HG03139 (cell line): ENCODE results near the gene CTDSPL.

Source experiments
- ATAC-seq: cut with Tn5 transposase; IDR thresholded peaks from one replicate; pipeline ENCODE4 v1.9.1; 2021; ENCODE audit not compliant: unreplicated experiment

CTDSPL gene

DNA sequence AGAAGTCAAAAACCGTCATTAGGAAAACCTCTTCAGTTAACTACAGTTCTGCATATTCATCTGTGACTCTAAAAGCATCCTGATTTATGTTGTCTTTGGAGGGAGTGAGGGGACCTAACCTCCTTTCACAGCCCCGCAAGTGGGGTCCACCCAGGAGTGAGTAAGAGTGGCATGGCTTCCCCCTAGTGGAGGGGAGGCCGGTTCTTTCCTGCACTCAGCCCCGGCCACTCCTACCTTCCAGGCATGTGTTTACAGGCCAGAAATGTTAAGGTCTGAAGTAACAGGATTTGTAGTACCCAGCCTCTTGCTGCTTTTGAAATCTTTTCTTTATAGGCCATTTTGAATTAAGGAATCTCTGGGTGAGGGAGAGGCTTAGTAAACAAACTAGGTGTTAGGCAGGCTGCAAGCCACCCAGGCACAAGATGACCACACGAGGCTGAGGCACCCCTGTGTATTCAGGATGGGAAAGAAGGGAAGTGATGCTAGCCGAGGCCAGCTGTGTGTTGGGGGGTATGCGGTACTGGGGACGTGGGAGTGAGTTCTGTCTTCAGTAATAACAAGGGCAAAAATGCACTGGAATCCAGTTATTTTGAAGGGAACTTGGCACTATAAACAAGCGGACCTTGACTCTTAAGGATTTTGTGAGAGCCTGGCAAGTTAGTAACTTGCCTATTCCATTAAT, 50.5 kb downstream of the CTDSPL start:
- no peak for ATAC-seq

DNA sequence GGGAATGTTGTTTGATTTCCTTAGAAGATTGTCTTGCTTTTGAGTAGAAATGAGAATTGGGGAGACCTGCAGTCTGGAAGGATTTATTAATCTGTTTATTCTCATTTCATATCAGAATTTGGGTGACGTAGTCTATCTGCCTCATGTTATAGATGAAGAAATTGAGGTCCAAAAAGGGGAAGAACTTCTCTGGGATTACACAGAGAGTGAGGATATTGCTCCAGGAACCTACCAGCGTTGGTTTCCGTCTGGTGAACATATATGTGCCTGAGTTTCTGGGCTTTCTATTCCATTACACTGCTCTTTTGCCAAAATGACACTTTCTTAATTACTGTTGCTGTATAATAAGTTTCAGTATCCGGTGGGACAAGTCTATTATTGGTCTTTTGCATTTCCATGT, 51.8 kb downstream of the CTDSPL start:
- no peak for ATAC-seq

DNA sequence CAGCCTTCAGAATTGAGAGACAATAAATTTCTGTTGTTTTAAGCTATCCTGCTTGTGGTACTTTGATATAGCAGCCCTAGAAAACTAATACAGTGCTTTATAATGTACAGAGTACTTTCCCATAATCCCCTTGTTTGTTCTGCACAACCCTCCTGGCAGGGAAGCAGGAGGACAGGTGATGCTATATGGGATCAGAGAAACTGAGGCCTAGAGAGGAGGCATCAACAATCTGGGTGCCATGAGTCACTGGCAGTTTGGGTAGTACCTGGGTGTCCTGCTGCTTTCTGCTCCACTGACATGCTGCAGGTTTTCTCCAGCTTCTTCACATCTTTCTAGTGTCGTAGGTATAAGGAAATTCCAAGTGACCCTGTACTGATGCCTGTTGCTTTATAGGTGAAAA, 55.0 kb downstream of the CTDSPL start:
- ATAC-seq = no peak

DNA sequence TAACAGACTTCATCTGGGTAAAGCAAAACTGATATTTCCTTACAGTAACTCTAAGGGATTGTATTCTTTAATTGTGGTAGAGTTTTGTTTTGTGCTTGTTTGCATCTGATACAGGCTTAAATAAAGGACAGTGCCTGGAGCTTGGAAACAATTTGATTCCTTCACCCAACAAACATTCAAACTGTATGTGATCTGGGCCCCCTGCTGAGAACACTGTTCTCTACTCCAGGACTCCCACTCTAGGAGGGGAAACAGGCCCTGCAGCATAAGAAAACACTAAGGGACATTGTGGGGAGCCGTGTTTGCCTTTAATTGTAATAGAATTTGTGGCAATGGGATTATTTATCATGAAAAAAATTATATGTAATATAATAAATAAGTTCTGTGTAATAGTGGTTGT, 56.9 kb downstream of the CTDSPL start:
- no peak for ATAC-seq

DNA sequence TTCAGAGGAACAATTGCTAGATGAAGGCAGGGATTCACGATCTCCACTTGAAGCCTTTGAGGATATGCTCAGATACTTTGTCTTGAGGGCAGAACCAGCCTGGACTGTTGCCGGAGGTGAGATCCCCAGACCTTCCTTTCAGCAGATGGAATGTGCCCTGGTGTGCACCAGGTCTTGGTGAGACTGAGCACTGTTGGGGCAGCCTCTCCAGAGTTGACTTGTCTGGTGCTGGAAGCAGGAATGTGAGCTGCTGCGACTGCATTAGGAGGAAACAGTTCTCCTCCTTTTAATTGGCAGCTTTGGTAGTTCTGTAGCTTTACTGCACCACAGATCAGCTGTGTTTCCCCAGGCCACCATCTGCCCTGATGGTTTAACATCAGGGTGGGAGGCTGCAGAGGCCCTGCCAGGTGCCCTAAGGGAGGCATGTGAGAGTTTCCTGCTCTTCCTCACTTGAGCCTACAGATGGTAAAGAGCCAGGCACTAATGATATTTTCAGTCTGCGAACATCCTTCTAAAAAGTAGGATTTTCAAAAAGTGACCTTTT, 58.5 kb downstream of the CTDSPL start:
- no peak for ATAC-seq

DNA sequence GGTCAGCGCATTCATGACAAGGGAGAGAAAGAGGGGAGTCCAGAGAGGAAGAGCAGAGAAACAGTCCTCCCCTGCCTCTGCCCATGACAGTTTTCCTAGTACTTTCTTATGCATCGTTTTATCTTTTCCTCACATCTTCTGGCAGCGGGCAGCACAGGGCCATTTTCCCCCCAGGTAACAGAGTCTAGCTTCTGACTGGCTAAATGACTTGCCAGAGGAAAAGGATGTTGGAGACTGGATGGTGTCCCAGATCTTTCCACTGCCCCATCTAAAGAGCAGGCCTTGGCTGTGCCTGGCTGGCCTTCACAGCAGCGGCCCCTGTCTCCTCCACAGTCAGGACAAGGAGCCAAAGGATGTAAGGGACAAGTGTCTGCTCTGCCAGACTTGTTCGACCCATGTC, 59.3 kb downstream of the CTDSPL start:
- ATAC-seq = no peak

DNA sequence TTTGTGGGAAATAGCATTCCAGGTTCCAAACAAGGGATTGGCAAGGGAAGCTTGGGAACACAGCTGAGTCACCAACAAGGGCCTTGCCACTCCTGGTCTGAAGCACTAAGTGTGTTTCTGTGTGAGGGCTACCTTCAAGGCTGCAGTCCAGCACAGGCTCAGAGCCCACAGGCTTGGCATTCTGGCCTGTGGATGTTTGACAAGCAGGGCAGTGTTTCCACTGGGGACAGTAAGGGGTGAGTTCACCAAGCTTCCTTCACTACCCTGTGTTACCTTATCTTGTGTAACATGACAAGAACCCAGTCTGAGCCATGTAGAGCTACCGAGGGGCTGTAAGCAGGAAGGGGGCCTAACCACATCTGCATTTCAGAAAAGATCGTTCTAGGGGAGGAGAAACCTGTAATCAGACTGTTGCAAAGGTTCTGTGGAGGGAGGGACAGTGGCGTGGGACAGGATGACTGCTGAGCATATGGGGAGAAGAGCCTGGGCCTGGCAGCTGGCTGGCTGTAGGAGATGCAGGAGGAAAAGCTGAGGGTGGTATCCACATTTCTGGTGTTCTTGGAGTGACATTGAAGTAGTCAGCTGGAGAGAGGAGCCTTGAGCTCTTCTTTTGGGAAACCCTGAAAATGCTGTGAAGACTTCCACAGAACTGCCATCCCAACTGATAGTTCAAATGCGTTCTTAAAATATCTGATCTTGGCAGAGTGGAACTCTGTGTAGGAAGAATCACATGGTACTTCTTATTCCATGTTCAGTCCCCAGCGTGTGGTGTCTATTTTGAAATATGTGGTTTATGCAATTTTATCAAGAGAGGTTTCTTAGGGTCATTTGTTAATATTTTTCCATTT, 61.3 kb downstream of the CTDSPL start:
- ATAC-seq = no peak

DNA sequence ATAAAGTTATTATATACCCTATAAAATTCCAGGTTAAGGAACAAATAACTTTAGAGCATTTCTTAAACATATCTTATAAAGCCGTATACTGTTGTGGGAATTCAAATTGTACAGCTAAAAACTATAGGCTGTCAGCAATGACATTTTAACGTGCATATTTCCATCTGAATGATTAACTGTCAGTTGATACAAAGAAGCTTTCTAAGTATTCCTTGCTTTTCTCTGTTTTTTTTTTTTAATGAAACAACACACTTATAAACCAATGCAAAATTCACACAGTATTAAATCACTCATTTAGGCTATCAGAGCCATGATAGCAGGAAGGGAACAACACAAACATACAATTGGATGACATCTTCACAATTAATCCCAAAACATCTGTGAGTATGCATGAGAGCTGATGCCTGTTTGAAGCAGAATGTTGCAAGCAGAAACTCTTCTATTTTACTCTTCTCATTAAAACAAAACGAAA, 61.9 kb downstream of the CTDSPL start:
- ATAC-seq = no peak

DNA sequence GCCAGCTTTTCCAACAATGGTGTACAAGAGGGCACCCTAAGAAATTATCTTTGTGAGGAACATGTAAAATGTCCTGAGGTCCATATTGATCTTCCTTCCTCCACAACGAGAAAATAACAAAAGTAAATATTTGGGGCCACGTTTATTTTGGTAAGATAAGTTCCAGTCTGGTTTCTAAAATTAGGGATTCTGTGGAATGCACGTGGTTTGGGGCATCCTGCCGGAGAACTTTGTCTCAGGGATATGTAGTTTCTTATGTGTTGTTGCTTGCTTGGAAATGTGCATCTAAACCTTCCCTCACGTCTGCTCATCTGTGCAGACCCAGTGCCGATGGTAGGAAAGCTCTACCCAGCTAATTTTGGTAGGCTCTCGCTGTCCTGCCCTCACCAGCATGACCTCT, 62.8 kb downstream of the CTDSPL start:
- no peak for ATAC-seq

DNA sequence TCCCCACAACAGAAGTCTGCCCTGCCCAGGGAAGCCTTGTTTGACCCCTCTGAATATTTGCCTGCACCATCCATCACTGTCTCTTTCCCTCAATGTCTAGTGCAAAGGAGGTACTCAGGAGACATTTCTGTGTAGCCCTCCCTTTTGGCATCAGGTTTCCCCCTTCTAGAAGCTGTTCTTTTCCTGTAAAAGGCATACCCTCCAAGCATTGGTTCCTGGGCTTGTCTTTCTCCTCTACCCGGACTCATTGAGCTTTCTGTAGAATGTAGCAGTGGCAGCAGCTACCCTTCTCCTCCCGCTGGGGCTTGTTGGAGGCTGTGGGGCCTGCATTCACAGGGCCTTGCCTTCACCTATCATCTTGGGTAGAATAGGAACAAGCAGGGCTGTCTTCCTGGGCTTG, 63.5 kb downstream of the CTDSPL start:
- no peak for ATAC-seq

DNA sequence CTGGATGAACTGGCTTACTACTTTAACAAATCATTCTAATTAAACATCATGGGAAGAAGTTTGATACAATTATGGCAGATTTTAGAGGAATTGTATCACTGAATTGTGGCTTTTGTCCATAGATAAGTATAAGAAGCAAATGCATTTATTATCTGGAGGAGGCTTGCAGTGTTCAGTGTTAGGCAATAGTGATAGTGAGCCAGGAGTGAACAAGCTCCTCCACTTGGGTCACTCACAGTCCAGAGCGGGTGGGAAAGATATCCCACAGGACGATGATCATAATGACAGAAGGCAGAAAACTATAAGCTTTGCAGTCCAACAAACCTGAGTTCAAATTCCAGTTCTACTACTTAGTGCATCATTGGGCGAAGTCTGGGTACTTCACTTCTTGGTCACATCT, 64.9 kb downstream of the CTDSPL start:
- ATAC-seq = no peak

DNA sequence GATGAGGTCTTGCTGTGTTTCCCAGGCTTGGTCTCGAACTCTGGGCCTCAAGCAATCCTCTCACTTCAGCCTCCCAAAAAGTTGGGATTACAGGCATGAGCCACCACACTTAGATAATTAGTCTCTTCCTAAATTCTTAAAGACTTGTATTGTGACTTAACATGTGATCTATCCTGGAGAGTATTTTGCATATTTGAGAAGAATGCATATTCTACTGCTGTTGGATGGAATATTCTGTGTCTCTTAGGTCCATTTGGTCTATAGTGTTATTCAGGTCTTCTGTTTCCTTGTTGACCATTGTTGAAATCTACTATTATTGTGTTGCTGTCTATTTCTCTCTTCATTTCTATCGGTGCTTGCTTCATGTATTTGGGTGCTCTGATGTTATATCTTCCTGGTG, 68.8 kb downstream of the CTDSPL start:
- no peak for ATAC-seq

DNA sequence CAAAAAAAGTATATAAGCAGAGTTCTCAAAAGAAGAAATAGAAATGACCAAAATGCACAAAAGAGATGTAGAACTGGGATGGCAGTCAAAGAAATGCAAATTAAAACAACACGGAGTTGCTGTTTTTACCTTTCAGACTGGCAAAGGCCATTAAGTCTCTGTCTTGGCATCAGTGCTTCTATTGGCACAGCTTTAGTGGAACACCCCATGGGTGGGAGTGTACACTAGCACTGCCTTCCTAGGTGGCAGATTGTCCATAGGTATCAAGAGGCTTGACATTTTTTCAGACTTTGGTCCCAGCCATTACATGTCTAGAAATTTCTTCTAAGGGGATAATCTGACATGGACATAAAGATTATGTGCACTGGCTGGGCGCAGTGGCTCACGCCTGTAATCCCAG, 70.8 kb downstream of the CTDSPL start:
- ATAC-seq = no peak

DNA sequence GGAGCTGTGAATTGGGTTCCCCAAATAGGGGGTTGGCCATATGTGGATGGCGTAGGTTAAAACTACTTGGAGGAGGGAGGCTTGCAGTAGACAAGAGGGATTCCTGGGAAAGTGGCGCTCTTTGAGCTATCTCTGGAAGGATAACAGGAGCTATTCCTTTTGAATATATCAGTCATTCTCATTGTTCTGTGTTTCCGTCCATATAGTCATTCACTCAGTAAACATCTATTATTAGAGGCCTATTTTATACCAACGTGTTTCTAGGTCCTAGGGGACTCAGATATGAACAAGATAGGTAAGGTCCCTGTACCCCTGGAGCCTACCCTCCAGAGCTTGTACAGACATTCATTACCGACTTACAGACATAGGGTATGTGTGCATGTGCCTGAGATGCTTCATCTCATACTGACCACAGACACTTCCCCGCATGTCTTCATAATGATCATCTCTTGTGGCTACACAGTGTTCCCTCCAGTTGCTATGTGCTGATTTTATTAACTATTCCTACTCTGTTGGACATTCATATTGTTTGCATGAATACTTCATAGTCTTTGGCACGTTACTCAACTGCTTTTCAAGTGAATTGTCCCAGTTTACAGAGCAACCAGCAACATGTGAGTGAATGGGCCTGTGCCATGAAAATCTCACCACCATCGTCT, 73.1 kb downstream of the CTDSPL start:
- ATAC-seq = no peak

DNA sequence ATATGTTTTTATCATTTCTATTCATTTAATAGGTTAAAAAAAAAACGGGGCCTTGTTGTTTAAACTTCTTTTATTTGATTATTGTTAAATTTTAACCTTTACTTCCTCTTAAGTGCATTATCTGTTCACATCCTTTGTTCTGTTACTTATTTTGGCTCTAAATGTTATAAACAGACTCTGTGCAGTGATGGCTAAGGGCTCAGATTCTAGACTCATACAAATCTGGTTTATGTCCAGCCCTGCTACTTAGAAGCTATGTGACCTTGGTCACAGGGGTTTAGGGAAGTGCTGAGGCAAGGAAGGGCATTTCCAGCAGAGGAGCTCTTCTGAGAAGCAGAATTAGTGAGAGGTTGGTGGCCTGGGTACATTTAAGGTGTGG, 73.6 kb downstream of the CTDSPL start:
- ATAC-seq = no peak

DNA sequence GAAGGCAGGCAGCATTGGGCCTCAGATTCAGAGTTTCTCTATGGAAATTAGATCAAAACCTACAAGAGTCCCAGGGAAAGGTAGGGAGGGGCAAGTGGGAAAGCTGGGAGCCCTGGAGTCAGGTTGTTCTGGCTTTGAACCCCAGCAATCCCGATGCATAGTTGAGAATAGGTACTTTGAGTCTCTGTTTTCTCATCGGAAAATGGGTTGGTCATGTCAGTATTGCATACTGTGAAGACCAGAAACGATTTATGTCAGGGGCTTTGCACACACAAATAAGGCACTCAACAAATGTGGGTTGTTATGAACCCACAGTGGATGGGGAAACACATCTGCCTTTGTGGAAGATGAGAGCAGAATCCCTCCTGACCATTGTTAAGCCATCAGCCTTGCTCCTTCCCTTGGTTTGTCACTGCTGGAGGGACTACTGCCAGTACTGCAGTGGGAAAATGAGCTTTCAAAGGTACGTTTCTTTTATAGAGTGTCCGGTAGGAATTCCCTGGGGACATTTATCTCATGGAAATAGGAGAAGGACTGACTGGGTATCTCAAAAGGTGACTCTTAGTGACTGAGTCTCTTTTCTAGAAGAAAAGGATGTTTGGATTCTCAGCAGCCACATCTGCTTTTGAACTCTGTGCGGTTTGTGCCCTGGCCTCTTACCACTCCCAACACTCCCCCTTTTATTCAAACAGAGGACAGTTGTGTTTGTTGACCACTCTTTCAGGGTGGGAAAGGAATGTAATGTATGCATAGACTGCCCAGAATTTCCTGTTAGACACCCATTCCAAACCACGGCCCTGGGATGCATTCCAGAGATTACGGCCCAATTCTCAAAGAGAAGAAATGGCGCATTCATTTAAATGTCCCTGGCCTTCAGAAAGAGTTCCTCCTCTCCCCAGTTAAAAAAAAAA, 74.3 kb downstream of the CTDSPL start:
- no peak for ATAC-seq

DNA sequence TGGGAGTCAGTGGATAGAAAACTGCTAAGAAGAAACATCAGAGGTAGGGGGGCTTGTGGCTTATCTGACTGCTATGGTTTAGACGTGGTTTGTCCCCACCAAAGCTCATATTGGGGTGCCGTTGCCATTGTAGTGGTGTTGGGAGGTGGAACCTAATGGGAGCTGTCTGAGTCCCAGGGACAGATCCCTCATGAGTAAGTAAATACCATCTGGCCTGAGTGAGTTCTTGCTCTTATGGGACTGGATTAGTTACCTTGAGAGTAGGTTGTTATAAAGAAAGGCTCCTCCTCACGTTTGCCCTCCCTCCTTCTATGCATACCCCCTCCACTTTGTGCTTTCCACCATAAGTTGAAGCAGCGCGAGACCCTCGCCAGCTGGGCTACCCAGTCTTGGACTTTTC, 75.5 kb downstream of the CTDSPL start:
- no peak for ATAC-seq

DNA sequence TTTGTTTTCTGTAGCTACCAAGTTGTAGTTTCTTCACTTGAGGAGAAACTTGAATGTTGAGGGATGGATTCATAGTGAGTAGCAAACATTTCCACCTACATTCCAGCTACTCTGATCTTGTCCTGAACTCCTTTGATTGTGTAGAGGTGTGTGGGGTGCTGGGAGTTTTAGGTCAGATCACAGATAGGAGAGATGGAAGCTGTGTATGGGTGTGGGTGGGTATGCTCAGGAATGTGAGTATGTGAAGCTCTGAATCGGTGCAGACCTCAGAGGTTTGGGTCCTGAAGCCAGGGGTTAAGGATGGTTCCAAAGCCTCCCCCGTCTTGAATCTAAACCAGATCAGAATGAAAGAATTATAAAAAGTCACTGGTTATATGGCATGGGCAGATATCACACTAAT, 76.3 kb downstream of the CTDSPL start:
- no peak for ATAC-seq

DNA sequence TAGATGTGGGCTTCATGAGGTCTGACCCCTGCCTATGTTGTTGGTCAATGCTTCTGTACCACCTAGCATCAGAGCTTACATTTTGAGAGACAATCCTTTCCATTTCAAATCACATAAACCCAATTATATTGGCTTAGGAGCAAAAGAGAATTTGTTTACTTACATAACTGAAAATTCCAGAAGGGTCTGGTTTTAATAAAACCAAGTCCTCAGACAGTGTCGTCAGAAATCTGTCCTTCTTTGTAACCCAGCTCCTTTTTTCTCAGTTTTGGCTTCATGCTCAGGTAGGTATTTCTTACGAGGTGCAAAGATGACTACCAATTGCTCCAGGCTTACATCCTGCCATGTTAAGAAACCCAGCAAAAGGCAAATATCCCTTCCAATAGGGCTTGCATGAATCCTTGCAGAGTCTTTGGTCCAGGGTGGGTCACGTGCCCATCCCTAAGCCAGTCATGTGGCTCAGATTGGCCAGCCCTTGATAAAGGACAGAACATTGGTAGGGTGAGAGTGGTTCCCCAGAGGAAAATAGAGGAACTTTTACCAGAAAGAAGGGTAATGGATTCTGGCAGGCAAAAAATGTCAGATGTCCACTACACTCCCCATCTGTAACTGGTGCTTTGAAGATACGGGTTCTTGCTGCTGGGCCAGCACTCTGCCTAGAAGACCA, 78.7 kb downstream of the CTDSPL start:
- ATAC-seq = no peak
